ENCODE results near the gene GRIN2A.

GRIN2A gene

DNA sequence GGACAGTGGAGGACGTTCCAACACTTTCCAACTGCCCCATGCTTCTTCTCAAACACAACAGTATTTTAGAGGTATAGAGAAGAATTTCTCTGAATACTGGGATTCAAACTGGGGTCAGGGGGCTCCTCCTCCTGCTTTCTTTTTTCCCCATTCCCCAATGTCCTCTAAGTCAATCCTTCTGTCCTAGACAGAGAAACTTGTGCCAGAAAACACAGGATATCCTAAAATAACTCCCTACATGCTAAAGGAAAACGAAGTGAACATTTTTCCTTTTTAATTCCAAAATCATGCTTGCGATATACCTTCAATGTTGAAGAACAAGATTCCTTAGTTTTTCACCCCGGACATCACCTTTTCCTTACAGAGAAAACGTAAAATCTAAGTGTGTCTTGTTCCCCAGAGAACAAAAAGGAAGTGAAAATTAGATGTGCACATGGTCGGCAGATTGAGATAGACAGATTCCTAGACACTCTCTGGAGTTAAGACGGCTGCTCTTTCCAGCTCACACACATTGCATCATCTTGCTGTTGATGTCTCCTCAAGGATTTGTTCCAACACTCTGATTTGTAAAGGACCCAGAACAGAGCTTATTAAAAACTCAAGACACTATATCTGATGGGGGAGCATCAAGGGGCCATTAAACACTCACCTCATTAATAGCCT is 228.2 kb downstream of the GRIN2A start:
- no peaks in the 10 kb centered on the region for H3K9me3 ChIP-seq (ENCODE audit: low read depth, low read length)
- no peak overlapping the region for H3K9ac ChIP-seq (ENCODE audit: insufficient read length)
- no peaks in the 10 kb centered on the region for H3K36me3 ChIP-seq (ENCODE audit: insufficient read depth, low read length)
- TF ChIP-seq POLR2AphosphoS5 (IDR thresholded peaks at IDR 0.05; ENCODE audit: borderline replicate concordance, low read depth, low read length) (no peak), EZH2 (IDR thresholded peaks at IDR 0.05) (no peak), FOXP2 (optimal IDR thresholded peaks at IDR 0.05; ENCODE audit: control extremely low read depth, extremely low read length, insufficient read depth) (no peak)
- no peak for DNase-seq (ENCODE audit: low read depth, low spot score)
- no peak overlapping the region for H3K4me3 ChIP-seq
- no peak overlapping the region for H3K27ac ChIP-seq

- H3K27ac ChIP-seq = no peak overlapping the region
- TF ChIP-seq EZH2 (IDR thresholded peaks at IDR 0.05) = no peak
- TF ChIP-seq FOXP2 (optimal IDR thresholded peaks at IDR 0.05; ENCODE audit: control extremely low read depth, extremely low read length, insufficient read depth) = no peak
- no peak for TF ChIP-seq POLR2AphosphoS5 (IDR thresholded peaks at IDR 0.05; ENCODE audit: borderline replicate concordance, low read depth, low read length)
- H3K4me3 ChIP-seq = no peak overlapping the region
- no peak overlapping the region for H3K9ac ChIP-seq (ENCODE audit: insufficient read length)
- DNase-seq (ENCODE audit: low read depth, low spot score) = no peak
- H3K36me3 ChIP-seq (ENCODE audit: insufficient read depth, low read length) = no peaks in the 10 kb centered on the region
- no peaks in the 10 kb centered on the region for H3K9me3 ChIP-seq (ENCODE audit: low read depth, low read length)
Observed at GRCh38 chr16:9950658-9951057, 231.6 kb downstream of the GRIN2A start.

- Histone ChIP-seq H3K9ac (ENCODE audit: insufficient read length) (no peak overlapping the region), H3K9me3 (ENCODE audit: low read depth, low read length) (no peaks in the 10 kb centered on the region), H3K36me3 (ENCODE audit: insufficient read depth, low read length) (no peaks in the 10 kb centered on the region), H3K4me3 (no peak overlapping the region), H3K27ac (no peak overlapping the region)
- TF ChIP-seq FOXP2 (optimal IDR thresholded peaks at IDR 0.05; ENCODE audit: control extremely low read depth, extremely low read length, insufficient read depth) (no peak), EZH2 (IDR thresholded peaks at IDR 0.05) (no peak), POLR2AphosphoS5 (IDR thresholded peaks at IDR 0.05; ENCODE audit: borderline replicate concordance, low read depth, low read length) (no peak)
- DNase-seq (ENCODE audit: low read depth, low spot score) = no peak
Observed at GRCh38 chr16:9949396-9949795, 232.8 kb downstream of the GRIN2A start.

DNA sequence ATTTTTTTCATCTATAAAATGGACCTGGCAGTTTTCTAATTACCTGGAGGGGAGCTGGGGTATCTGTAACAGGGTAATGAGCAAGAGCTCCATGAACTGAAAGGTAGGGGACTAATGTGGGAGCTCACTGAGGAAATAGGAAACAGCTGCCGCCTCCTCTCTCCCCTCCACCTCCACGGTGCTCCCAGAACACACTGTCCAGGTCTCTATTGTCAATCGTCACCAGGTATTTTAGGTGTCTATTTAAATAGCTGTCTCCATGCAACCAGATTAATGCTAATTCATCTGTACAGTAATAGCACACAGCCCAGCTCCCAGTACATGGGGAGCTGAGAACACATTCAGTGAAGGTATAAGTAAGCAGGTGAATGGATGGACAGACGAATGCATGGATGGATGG is 233.3 kb downstream of the GRIN2A start:
- Histone ChIP-seq H3K9ac (ENCODE audit: insufficient read length) (no peak overlapping the region), H3K36me3 (ENCODE audit: insufficient read depth, low read length) (no peaks in the 10 kb centered on the region), H3K4me3 (no peak overlapping the region), H3K27ac (no peak overlapping the region), H3K9me3 (ENCODE audit: low read depth, low read length) (no peaks in the 10 kb centered on the region)
- TF ChIP-seq FOXP2 (optimal IDR thresholded peaks at IDR 0.05; ENCODE audit: control extremely low read depth, extremely low read length, insufficient read depth) (no peak), POLR2AphosphoS5 (IDR thresholded peaks at IDR 0.05; ENCODE audit: borderline replicate concordance, low read depth, low read length) (no peak), EZH2 (IDR thresholded peaks at IDR 0.05) (no peak)
- DNase-seq (ENCODE audit: low read depth, low spot score) = no peak

DNA sequence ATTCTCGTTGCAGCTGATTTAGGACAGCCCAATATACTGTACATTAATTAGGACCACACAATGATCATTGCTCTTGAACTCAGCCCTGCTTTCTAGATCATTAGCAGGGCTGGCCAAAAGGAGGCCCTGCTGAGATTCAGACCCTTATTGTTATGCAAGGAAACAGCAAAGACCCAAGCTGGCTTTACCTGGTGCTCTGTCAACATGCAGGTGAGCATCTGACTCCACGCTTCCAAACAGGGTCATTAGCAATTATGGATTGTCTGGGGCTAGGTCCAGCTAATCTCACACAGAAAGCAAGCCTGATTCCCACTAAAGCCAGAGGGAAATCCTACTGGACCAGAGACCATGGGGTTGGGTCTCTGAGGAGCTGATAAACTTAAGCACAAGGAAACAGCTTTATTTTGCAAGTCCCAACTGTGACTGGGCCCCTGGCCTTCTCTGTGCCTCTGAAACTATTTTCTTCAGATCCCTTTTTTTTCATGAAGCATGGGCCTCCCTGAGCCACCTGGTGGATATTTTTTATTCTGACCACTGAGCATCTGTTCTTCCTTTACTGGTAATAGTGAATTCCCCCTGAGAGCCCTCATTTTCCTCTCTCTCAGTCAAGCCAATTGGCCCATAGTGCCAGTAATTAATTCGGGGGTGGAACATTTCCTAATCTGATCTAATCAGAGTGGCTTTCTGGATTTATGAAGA is 236.1 kb downstream of the GRIN2A start:
- no peak for TF ChIP-seq EZH2 (IDR thresholded peaks at IDR 0.05)
- no peak for TF ChIP-seq POLR2AphosphoS5 (IDR thresholded peaks at IDR 0.05; ENCODE audit: borderline replicate concordance, low read depth, low read length)
- no peak for TF ChIP-seq FOXP2 (optimal IDR thresholded peaks at IDR 0.05; ENCODE audit: control extremely low read depth, extremely low read length, insufficient read depth)
- no peaks in the 10 kb centered on the region for H3K36me3 ChIP-seq (ENCODE audit: insufficient read depth, low read length)
- no peak overlapping the region for H3K27ac ChIP-seq
- no peak overlapping the region for H3K9ac ChIP-seq (ENCODE audit: insufficient read length)
- no peaks in the 10 kb centered on the region for H3K9me3 ChIP-seq (ENCODE audit: low read depth, low read length)
- no peak overlapping the region for H3K4me3 ChIP-seq
- DNase-seq (ENCODE audit: low read depth, low spot score) = no peak

DNA sequence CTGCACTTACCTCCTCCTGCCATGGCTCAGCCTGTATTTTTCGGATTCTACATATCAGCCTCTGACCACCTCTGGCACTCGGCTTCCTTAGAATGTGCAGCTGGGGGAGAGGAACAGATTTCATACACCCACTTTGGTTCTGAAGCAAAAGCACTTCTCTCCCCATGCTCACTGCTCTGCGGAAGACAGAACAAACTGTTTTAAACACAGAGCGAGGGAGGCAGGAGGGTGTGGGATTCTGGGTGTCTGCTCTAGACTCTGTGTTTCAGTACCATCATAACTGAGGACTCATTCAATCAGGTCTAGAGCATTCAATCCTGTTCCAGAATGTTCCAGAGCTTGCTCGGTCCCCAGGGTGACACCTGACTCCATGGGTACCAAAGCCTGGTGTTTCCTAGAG is 239.1 kb downstream of the GRIN2A start:
- H3K36me3 ChIP-seq (ENCODE audit: insufficient read depth, low read length) = no peaks in the 10 kb centered on the region
- no peak overlapping the region for H3K27ac ChIP-seq
- no peak for DNase-seq (ENCODE audit: low read depth, low spot score)
- H3K4me3 ChIP-seq = no peak overlapping the region
- H3K9ac ChIP-seq (ENCODE audit: insufficient read length) = no peak overlapping the region
- H3K9me3 ChIP-seq (ENCODE audit: low read depth, low read length) = no peaks in the 10 kb centered on the region
- TF ChIP-seq POLR2AphosphoS5 (IDR thresholded peaks at IDR 0.05; ENCODE audit: borderline replicate concordance, low read depth, low read length) (no peak), EZH2 (IDR thresholded peaks at IDR 0.05) (no peak), FOXP2 (optimal IDR thresholded peaks at IDR 0.05; ENCODE audit: control extremely low read depth, extremely low read length, insufficient read depth) (no peak)

DNA sequence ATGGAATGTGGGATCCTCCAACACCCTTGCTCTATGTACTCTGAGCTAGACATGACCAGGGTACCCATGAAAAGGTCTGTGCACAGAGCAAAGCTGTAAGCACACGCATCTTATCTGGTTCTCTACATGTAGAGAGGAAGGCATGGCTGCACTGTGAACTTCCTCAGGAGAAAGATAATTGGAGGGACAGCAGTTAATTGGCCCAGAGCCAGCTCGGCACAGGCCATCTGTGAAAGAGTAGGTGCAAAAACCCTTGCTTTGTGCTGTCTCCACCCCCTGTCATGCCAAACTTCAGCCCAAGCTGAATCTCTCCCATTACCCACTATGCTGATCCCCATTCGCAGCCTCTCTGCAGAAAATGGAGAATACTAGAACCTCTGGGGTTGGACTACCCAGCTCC is 241.0 kb downstream of the GRIN2A start:
- TF ChIP-seq FOXP2 (optimal IDR thresholded peaks at IDR 0.05; ENCODE audit: control extremely low read depth, extremely low read length, insufficient read depth) (no peak), POLR2AphosphoS5 (IDR thresholded peaks at IDR 0.05; ENCODE audit: borderline replicate concordance, low read depth, low read length) (no peak), EZH2 (IDR thresholded peaks at IDR 0.05) (no peak)
- no peak overlapping the region for H3K9ac ChIP-seq (ENCODE audit: insufficient read length)
- no peaks in the 10 kb centered on the region for H3K36me3 ChIP-seq (ENCODE audit: insufficient read depth, low read length)
- no peaks in the 10 kb centered on the region for H3K9me3 ChIP-seq (ENCODE audit: low read depth, low read length)
- no peak for DNase-seq (ENCODE audit: low read depth, low spot score)
- H3K27ac ChIP-seq = no peak overlapping the region
- no peak overlapping the region for H3K4me3 ChIP-seq

- no peak for DNase-seq (ENCODE audit: low read depth, low spot score)
- H3K27ac ChIP-seq = no peak overlapping the region
- no peak overlapping the region for H3K9ac ChIP-seq (ENCODE audit: insufficient read length)
- H3K9me3 ChIP-seq (ENCODE audit: low read depth, low read length) = no peaks in the 10 kb centered on the region
- H3K36me3 ChIP-seq (ENCODE audit: insufficient read depth, low read length) = no peaks in the 10 kb centered on the region
- H3K4me3 ChIP-seq = no peak overlapping the region
- TF ChIP-seq POLR2AphosphoS5 (IDR thresholded peaks at IDR 0.05; ENCODE audit: borderline replicate concordance, low read depth, low read length) (no peak), EZH2 (IDR thresholded peaks at IDR 0.05) (no peak), FOXP2 (optimal IDR thresholded peaks at IDR 0.05; ENCODE audit: control extremely low read depth, extremely low read length, insufficient read depth) (no peak)
Observed at GRCh38 chr16:9934723-9935508, 247.3 kb downstream of the GRIN2A start.

Measured in SK-N-MC (cell line).